Mesenchymal stem cell (in vitro differentiated cells and primary cell): ENCODE measurements around the gene SPAG17.
A peak's percentile ranks its signal among the peaks of the same experiment; 100 is the strongest.

Experiments used
- DNase-seq: peaks from one replicate; pipeline ENCODE4 v3.0.0-alpha.2; 2013
- H2AFZ ChIP-seq: one replicate; pipeline ENCODE4 v1.6.1; 2013; ENCODE audit warnings: low read depth, mild to moderate bottlenecking, control low read depth, inconsistent platforms, low read length, moderate library complexity
- H2AK5ac ChIP-seq: 2 replicates; pipeline ENCODE4 v1.6.1; 2013; ENCODE audit warnings: low read length, moderate library complexity, mild to moderate bottlenecking, inconsistent platforms; ENCODE audit not compliant: severe bottlenecking
- H2BK120ac ChIP-seq: one replicate; pipeline ENCODE4 v1.6.1; 2013; ENCODE audit warnings: low read depth, mild to moderate bottlenecking, inconsistent platforms, low read length, moderate library complexity
- H2BK12ac ChIP-seq, 2 experiments: one replicate each; pipeline ENCODE4 v1.6.1; 2013; ENCODE audit warnings: inconsistent platforms in 2 of 2, low read length in 2 of 2, mild to moderate bottlenecking in 2 of 2, moderate library complexity in 2 of 2, control low read depth in 1 of 2
- H2BK15ac ChIP-seq: one replicate; pipeline ENCODE4 v1.6.1; 2013; ENCODE audit warnings: mild to moderate bottlenecking, low read depth, inconsistent platforms; ENCODE audit not compliant: poor library complexity, severe bottlenecking
- H2BK5ac ChIP-seq: 2 replicates; pipeline ENCODE4 v1.6.1; 2013; ENCODE audit warnings: low read depth, mild to moderate bottlenecking, low read length, control low read depth, inconsistent platforms; ENCODE audit not compliant: poor library complexity, severe bottlenecking
- H3K14ac ChIP-seq, 2 experiments: one replicate each; pipeline ENCODE4 v1.6.1; 2013; ENCODE audit warnings: inconsistent platforms in 2 of 2, low read length in 2 of 2, control low read depth in 1 of 2, mild to moderate bottlenecking in 1 of 2, moderate library complexity in 1 of 2
- H3K18ac ChIP-seq, 2 experiments: one replicate each; pipeline ENCODE4 v1.6.1; 2013; ENCODE audit warnings: inconsistent platforms in 2 of 2, low read length in 2 of 2, control low read depth in 1 of 2, low read depth in 1 of 2, mild to moderate bottlenecking in 1 of 2
- H3K23ac ChIP-seq, 2 experiments: one replicate each; pipeline ENCODE4 v1.6.1; 2013; ENCODE audit warnings: inconsistent platforms in 2 of 2, low read length in 2 of 2, mild to moderate bottlenecking in 2 of 2, moderate library complexity in 2 of 2, control low read depth in 1 of 2
- H3K27ac ChIP-seq: 2 replicates; pipeline ENCODE4 v1.5.1; 2013; ENCODE audit warnings: mild to moderate bottlenecking, moderate library complexity, low read length, control low read depth, inconsistent platforms; ENCODE audit not compliant: poor library complexity, severe bottlenecking
- H3K27me3 ChIP-seq, 2 experiments: 2 replicates each; pipeline versions ENCODE4 v1.6.1 to v1.7.0; 2013; ENCODE audit warnings: low read length in 2 of 2, mild to moderate bottlenecking in 2 of 2, moderate library complexity in 2 of 2, control low read depth in 1 of 2, inconsistent platforms in 1 of 2; ENCODE audit not compliant: control insufficient read depth in 1 of 2, insufficient read depth in 1 of 2
- H3K36me3 ChIP-seq, 2 experiments: 2 replicates each; pipeline versions ENCODE4 v1.6.1 to v1.7.0; 2013; ENCODE audit warnings: low read length in 2 of 2, control low read depth in 1 of 2, inconsistent platforms in 1 of 2, low read depth in 1 of 2, mild to moderate bottlenecking in 1 of 2; ENCODE audit not compliant: insufficient read depth in 2 of 2, control insufficient read depth in 1 of 2
- H3K4ac ChIP-seq, 2 experiments: one replicate each; pipeline ENCODE4 v1.6.1; 2013; ENCODE audit warnings: inconsistent platforms in 2 of 2, low read length in 2 of 2, mild to moderate bottlenecking in 2 of 2, moderate library complexity in 2 of 2, control low read depth in 1 of 2, low read depth in 1 of 2
- H3K4me1 ChIP-seq: 2 replicates; pipeline ENCODE4 v1.6.1; 2013; ENCODE audit warnings: low read depth, low read length, control low read depth; ENCODE audit not compliant: control insufficient read depth, insufficient read depth
- H3K4me2 ChIP-seq: 2 replicates; pipeline ENCODE4 v1.6.1; 2013; ENCODE audit warnings: low read length, mild to moderate bottlenecking, inconsistent platforms; ENCODE audit not compliant: poor library complexity, severe bottlenecking
- H3K4me3 ChIP-seq, 2 experiments: 2 replicates each; pipeline versions ENCODE4 v1.5.1 to v1.7.0; 2013; ENCODE audit warnings: low read length in 2 of 2, mild to moderate bottlenecking in 2 of 2, control low read depth in 1 of 2, low read depth in 1 of 2; ENCODE audit not compliant: insufficient read depth in 1 of 2
- H3K79me1 ChIP-seq: replicated peaks from 2 replicates; pipeline ENCODE4 v1.6.1; 2013; ENCODE audit warnings: mild to moderate bottlenecking, control low read depth, low read length, inconsistent platforms; ENCODE audit not compliant: poor library complexity, severe bottlenecking
- H3K9ac ChIP-seq: 2 replicates; pipeline ENCODE4 v1.7.0; 2013; ENCODE audit warnings: mild to moderate bottlenecking, low read length, moderate library complexity
- H3K9me3 ChIP-seq: 2 replicates; pipeline ENCODE4 v1.7.0; 2013; ENCODE audit warnings: mild to moderate bottlenecking, low read length; ENCODE audit not compliant: control insufficient read depth
- H4K8ac ChIP-seq: one replicate; pipeline ENCODE4 v1.6.1; 2013; ENCODE audit warnings: inconsistent platforms, mild to moderate bottlenecking, low read length, moderate library complexity
- H4K91ac ChIP-seq: one replicate; pipeline ENCODE4 v1.6.1; 2013; ENCODE audit warnings: mild to moderate bottlenecking, low read length, inconsistent platforms
- WGBS: methylation state at CpG from one replicate; pipeline ENCODE4 v1.1.7; 2013; ENCODE audit warnings: mixed read lengths; 5-methylcytosine and 5-hydroxymethylcytosine counted together

SPAG17 gene

DNA sequence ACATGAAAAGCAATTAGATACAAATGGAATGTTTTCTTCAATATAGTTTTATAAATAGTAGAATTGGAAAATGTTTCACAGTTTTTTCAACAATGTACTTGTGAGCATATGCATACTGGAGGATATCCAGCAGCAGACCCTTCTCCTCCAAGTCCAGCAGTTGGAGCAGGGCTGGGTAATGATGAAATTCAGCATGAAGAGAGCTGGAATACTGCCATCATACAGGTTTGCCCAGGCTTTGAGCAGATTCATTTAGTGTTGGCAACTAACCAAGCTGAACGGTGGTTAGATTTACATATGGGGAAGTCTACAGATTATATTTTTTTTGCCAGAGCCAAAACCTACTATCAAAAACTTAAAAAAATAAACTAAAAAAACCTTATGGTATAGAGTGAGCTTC lies 217.1 kb downstream of the SPAG17 start:
- Histone ChIP-seq H3K27me3 (no peaks in the 10 kb centered on the region), H3K9ac (no peak overlapping the region), H2AFZ (no peak overlapping the region), H3K4me1 (peaks cover 2% of the 10 kb centered on the region), H3K4me3 (no peak overlapping the region), H3K14ac (no peak overlapping the region), H4K91ac (no peak overlapping the region), H3K23ac (no peak overlapping the region), H3K9me3 (no peaks in the 10 kb centered on the region), H2BK12ac (no peak overlapping the region), H4K8ac (no peak overlapping the region), H2BK15ac (no peak overlapping the region), H3K27ac (no peak overlapping the region), H2BK5ac (no peak overlapping the region), H2BK120ac (no peak overlapping the region), H3K18ac (no peak overlapping the region), H3K4me2 (no peak overlapping the region), H2AK5ac (no peak overlapping the region), H3K36me3 (peaks cover 0 to 10% of the 10 kb centered on the region in 2 experiments), H3K4ac (no peak overlapping the region), H3K79me1 (no peaks in the 10 kb centered on the region)
- no CpG with 5 or more reads among the region's 1 CpG for WGBS
- no peak for DNase-seq

DNA sequence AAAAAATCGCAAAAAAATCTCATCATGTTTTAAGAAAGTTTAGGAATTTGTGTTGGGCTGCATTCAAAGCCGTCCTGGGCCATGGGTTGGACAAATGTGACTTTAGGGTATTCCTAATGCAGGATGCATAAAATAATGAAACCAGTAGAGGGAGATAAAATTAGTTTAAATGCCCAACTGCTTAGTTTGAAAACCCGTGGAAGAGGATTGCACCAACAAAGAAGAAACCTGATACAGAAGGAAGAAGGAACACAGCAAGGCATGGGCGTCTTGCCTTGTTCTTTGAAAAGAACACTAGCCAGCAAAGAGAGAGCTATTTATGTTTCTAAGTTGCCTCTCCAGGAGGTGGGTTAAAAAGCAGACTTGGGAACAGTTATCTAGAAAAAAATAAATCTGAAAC lies 217.6 kb downstream of the SPAG17 start:
- peak; percentile 3 for DNase-seq
- Histone ChIP-seq H3K4me3 (no peak overlapping the region), H3K27me3 (no peaks in the 10 kb centered on the region), H3K4ac (no peak overlapping the region), H3K23ac (no peak overlapping the region), H4K8ac (no peak overlapping the region), H3K4me1 (peaks cover 2% of the 10 kb centered on the region), H2BK15ac (no peak overlapping the region), H2BK12ac (no peak overlapping the region), H4K91ac (no peak overlapping the region), H2BK5ac (no peak overlapping the region), H2AK5ac (no peak overlapping the region), H3K4me2 (no peak overlapping the region), H3K79me1 (no peaks in the 10 kb centered on the region), H2BK120ac (no peak overlapping the region), H2AFZ (no peak overlapping the region), H3K9me3 (no peaks in the 10 kb centered on the region), H3K18ac (no peak overlapping the region), H3K14ac (no peak overlapping the region), H3K27ac (no peak overlapping the region), H3K9ac (no peak overlapping the region), H3K36me3 (peaks cover 0 to 14% of the 10 kb centered on the region in 2 experiments)
- WGBS, result 82% methylated on average over 4 of the region's 4 CpGs

- Histone ChIP-seq H3K23ac (no peak overlapping the region), H3K36me3 (peaks cover 0 to 39% of the 10 kb centered on the region in 2 experiments), H4K8ac (no peak overlapping the region), H2AFZ (no peak overlapping the region), H3K4me3 (no peak overlapping the region), H2BK12ac (no peak overlapping the region), H3K18ac (no peak overlapping the region), H3K27me3 (no peaks in the 10 kb centered on the region), H3K4me1 (no peaks in the 10 kb centered on the region), H2BK120ac (no peak overlapping the region), H2BK15ac (no peak overlapping the region), H3K27ac (no peak overlapping the region), H3K4ac (no peak overlapping the region), H3K9ac (no peak overlapping the region), H3K79me1 (no peaks in the 10 kb centered on the region), H4K91ac (no peak overlapping the region), H3K9me3 (no peaks in the 10 kb centered on the region), H2AK5ac (no peak overlapping the region), H2BK5ac (no peak overlapping the region), H3K14ac (no peak overlapping the region), H3K4me2 (no peak overlapping the region)
- DNase-seq, result no peak
- 93% methylated on average over 3 of the region's 3 CpGs for WGBS
Measured at GRCh38 chr1:117964290-117965038, 220.6 kb downstream of the SPAG17 start.

DNA sequence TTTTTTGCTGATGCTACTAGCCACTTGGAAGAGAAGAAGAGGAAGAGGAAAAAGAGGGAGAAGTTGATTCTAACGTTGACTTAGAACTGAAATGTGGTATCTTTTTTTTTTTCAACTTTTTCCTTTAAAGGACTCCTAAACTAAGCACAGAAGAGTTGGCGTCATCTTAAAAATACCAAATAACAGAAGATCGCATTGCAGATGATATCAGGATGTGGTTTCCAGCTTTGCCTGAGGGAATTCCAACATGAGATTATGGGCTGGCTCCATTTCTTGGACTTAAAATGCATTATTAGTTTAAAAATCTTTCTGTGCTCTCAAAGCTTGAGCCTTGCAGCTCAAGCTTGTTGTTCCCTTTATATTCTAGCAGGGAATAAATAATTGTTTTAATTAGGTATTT lies 225.7 kb downstream of the SPAG17 start:
- Histone ChIP-seq H2BK120ac (no peak overlapping the region), H3K4me2 (no peak overlapping the region), H2AK5ac (no peak overlapping the region), H3K23ac (no peak overlapping the region), H3K27ac (no peak overlapping the region), H3K36me3 (peaks cover 5 to 87% of the 10 kb centered on the region in 2 experiments), H3K9ac (no peak overlapping the region), H2AFZ (no peak overlapping the region), H3K27me3 (no peaks in the 10 kb centered on the region), H3K9me3 (no peaks in the 10 kb centered on the region), H3K18ac (no peak overlapping the region), H3K4me1 (no peaks in the 10 kb centered on the region), H4K91ac (no peak overlapping the region), H2BK5ac (no peak overlapping the region), H2BK15ac (no peak overlapping the region), H3K14ac (no peak overlapping the region), H3K4ac (no peak overlapping the region), H3K4me3 (no peak overlapping the region), H2BK12ac (no peak overlapping the region), H4K8ac (no peak overlapping the region), H3K79me1 (no peaks in the 10 kb centered on the region)
- no peak for DNase-seq
- WGBS, result 90% methylated on average over 2 of the region's 3 CpGs
